NCI-H345 (cell line): ENCODE results near the gene CPNE9.

ENCODE experiments used
- DNase-seq: peaks from one replicate; lab custom pipeline; 2025; lab: John Stamatoyannopoulos, UW

Gene CPNE9

GRCh38 chr3:9779075-9779593 is 75.5 kb downstream of the CPNE9 start:
- no peak for DNase-seq
